Smooth muscle cell (in vitro differentiated cells): ENCODE measurements around the gene PRDM15. TPM values are rescaled to one million over a fixed set of nuclear protein-coding genes. Genes with fewer than 3 reads are reported as not detected.

Source experiments
- DNase-seq: peaks from one replicate; lab custom pipeline; 2025; ENCODE audit not compliant: unreplicated experiment; lab: John Stamatoyannopoulos, UW
- H2AFZ ChIP-seq: fragments of 200-600 bp; sonication (generic); 2 replicates; pipeline ENCODE4 v1.6.0; 2016; ENCODE audit warnings: antibody characterized with exemption, low read depth, mild to moderate bottlenecking
- H3F3A ChIP-seq: fragments of 200-600 bp; sonication (generic); 2 replicates; pipeline ENCODE4 v1.6.0; 2017; ENCODE audit warnings: antibody characterized with exemption, low read depth
- H3K27ac ChIP-seq: fragments of 200-600 bp; sonication (generic); 2 replicates; pipeline ENCODE4 v1.5.1; 2016; ENCODE audit warnings: low read depth, mild to moderate bottlenecking
- H3K27me3 ChIP-seq: fragments of 200-600 bp; sonication (generic); 2 replicates; pipeline ENCODE4 v1.6.1; 2016; ENCODE audit warnings: low read depth, mild to moderate bottlenecking
- H3K36me3 ChIP-seq: fragments of 200-600 bp; sonication (generic); 2 replicates; pipeline ENCODE4 v1.5.1; 2016; ENCODE audit warnings: low read depth
- H3K4me1 ChIP-seq: fragments of 200-600 bp; sonication (generic); 2 replicates; pipeline ENCODE4 v1.5.1; 2016; ENCODE audit warnings: low read depth
- H3K4me2 ChIP-seq: fragments of 200-600 bp; sonication (generic); 2 replicates; pipeline ENCODE4 v1.6.0; 2016; ENCODE audit warnings: mild to moderate bottlenecking
- H3K4me3 ChIP-seq: fragments of 200-600 bp; sonication (generic); 2 replicates; pipeline ENCODE4 v1.5.1; 2016; ENCODE audit warnings: mild to moderate bottlenecking
- H3K79me2 ChIP-seq: fragments of 200-600 bp; sonication (generic); 2 replicates; pipeline ENCODE4 v1.6.0; 2016; ENCODE audit warnings: low read depth, mild to moderate bottlenecking
- H3K9ac ChIP-seq: fragments of 200-600 bp; sonication (generic); 2 replicates; pipeline ENCODE4 v1.6.0; 2016; ENCODE audit warnings: low read depth
- H3K9me3 ChIP-seq: fragments of 200-600 bp; sonication (generic); replicated peaks from 2 replicates; pipeline ENCODE4 v1.5.1; 2016; ENCODE audit warnings: low read depth
- H4K20me1 ChIP-seq: fragments of 200-600 bp; sonication (generic); 2 replicates; pipeline ENCODE4 v1.6.0; 2016; ENCODE audit warnings: low read depth
- WGBS: methylation state at CpG from one replicate; pipeline ENCODE4 v1.1.7; 2016; ENCODE audit warnings: low lambda C conversion rate; 5-methylcytosine and 5-hydroxymethylcytosine counted together
- polyA plus RNA-seq: library from polyadenylated mRNA; unstranded; fragments of >200 nt; fragmentation: Nextera tagmentation; extraction: Ambion mirVana; gene quantifications from 2 replicates; pipeline ENCODE4 v1.2.1, GENCODE V29; 2016
- total RNA-seq: library from RNA; depleted of rRNA; stranded (reverse); fragments of >200 nt; gene quantifications from 2 replicates; pipeline ENCODE4 v1.2.3, GENCODE V29; 2014
- TF ChIP-seq, protein P1 (sequence below): fragments of 200-600 bp; sonication (generic); IDR thresholded peaks from 2 replicates; pipeline ENCODE4 v1.5.1; 2017; ENCODE audit warnings: borderline replicate concordance, mild to moderate bottlenecking, antibody characterized with exemption; ENCODE audit not compliant: insufficient read depth, poor library complexity, severe bottlenecking

Gene PRDM15
- total and polyA plus RNA-seq, 2 experiments from 2014 or later = 2.0 to 6.8 TPM

DNA sequence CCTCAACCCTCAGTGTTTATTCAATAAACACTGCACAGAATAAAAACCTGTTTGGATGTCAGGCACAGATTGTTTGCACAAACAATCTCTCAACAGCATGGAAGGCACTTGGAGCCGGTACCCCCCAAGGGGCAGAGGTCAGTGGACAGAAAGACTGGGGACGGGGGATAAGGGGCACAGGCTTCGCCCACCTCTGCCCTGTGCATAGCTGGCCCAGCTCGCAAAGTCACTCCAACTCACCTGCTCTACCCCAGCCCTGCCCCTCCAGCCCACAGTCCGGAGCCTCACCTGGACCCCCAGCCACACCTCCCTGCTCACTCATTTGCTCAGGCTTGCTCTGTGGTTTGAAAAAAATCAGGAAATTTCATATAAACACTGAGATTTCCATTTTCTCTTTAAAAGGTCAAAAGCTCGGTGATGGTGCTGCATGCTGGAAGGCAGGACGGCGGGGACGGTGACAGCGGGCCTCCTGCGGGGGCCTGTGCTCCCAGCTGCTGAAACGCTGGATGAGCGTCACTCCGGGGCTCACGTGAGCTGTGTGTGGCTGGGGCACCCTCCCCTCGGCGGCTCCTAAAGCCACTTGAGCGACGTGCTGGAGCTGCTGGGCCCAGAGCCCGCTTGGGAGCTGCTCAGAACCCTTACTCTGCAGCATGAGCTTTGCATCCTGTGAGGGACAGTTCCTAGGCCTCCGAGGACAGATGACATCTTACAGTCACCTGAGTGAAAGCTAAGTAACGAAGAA lies 54.5 kb downstream of the PRDM15 start:
- no peak overlapping the region for H3K9ac ChIP-seq
- H3K36me3 ChIP-seq = no peaks in the 10 kb centered on the region
- H3K4me3 ChIP-seq = no peak overlapping the region
- no peaks in the 10 kb centered on the region for H3K4me1 ChIP-seq
- no peak for DNase-seq
- H3K27ac ChIP-seq = no peak overlapping the region
- 91% methylated on average over 22 of the region's 22 CpGs for WGBS
- H3F3A ChIP-seq = peaks cover 6% of the 10 kb centered on the region
- no peak overlapping the region for H3K4me2 ChIP-seq
- no peaks in the 10 kb centered on the region for H3K27me3 ChIP-seq
- no peaks in the 10 kb centered on the region for H3K79me2 ChIP-seq
- no peaks in the 10 kb centered on the region for H3K9me3 ChIP-seq
- TF ChIP-seq, protein P1, sequence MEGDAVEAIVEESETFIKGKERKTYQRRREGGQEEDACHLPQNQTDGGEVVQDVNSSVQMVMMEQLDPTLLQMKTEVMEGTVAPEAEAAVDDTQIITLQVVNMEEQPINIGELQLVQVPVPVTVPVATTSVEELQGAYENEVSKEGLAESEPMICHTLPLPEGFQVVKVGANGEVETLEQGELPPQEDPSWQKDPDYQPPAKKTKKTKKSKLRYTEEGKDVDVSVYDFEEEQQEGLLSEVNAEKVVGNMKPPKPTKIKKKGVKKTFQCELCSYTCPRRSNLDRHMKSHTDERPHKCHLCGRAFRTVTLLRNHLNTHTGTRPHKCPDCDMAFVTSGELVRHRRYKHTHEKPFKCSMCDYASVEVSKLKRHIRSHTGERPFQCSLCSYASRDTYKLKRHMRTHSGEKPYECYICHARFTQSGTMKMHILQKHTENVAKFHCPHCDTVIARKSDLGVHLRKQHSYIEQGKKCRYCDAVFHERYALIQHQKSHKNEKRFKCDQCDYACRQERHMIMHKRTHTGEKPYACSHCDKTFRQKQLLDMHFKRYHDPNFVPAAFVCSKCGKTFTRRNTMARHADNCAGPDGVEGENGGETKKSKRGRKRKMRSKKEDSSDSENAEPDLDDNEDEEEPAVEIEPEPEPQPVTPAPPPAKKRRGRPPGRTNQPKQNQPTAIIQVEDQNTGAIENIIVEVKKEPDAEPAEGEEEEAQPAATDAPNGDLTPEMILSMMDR = no peak
- no peaks in the 10 kb centered on the region for H4K20me1 ChIP-seq
- no peak overlapping the region for H2AFZ ChIP-seq

DNA sequence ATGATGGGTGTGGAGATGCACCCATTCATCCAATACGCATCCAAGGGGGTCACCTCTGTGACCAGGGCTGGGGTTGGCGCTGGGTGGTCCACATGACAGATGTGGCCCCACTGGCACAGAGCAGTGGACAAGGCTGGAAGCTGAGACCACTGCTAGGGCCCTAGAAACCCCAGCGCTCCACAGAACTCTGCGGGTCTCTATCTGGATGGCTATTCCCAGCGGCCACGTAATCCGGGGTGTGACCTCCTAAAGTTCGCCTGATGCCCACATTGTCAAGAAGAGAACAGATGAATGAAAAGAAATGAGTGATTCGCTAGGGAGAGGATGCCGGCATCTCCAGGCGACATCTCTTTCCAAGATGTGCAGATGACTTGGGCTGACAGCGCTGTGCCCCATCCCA lies 55.2 kb downstream of the PRDM15 start:
- WGBS = 92% methylated on average over 12 of the region's 12 CpGs

DNA sequence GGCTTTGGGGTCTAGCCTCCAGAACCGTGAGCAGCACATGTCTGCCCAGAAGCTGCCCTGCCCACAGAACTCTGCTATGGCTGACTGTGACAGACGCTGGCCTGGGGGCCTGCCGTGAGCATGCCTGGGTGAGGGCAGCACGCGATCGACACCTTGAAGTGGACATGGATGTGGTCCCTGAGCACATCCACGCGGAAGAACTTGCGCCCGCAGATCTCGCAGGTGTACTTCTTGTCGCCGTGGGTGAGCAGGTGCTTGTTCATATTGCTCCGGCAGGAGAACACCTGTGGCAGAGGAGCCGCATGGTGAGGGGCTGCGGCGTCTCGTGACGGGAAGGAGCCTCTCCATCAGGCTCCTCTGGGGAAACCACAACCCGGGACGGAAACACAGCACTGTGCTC lies 56.0 kb downstream of the PRDM15 start:
- H3K36me3 ChIP-seq = no peaks in the 10 kb centered on the region
- no peak overlapping the region for H3K27ac ChIP-seq
- no peak overlapping the region for H2AFZ ChIP-seq
- no peaks in the 10 kb centered on the region for H3K9me3 ChIP-seq
- no peak overlapping the region for H3K4me3 ChIP-seq
- TF ChIP-seq, protein P1 = no peak
- H3K27me3 ChIP-seq = no peaks in the 10 kb centered on the region
- no peak for DNase-seq
- no peaks in the 10 kb centered on the region for H3F3A ChIP-seq
- no peaks in the 10 kb centered on the region for H3K79me2 ChIP-seq
- H3K4me1 ChIP-seq = no peaks in the 10 kb centered on the region
- WGBS = 97% methylated on average over 21 of the region's 21 CpGs
- no peak overlapping the region for H3K4me2 ChIP-seq
- no peaks in the 10 kb centered on the region for H4K20me1 ChIP-seq
- H3K9ac ChIP-seq = no peak overlapping the region

More for the DNA sequence above, 55.2 kb downstream of the PRDM15 start:
- no peaks in the 10 kb centered on the region for H3K4me1 ChIP-seq
- no peaks in the 10 kb centered on the region for H3F3A ChIP-seq
- no peaks in the 10 kb centered on the region for H3K79me2 ChIP-seq
- no peaks in the 10 kb centered on the region for H4K20me1 ChIP-seq
- no peak overlapping the region for H2AFZ ChIP-seq
- H3K4me3 ChIP-seq = no peak overlapping the region
- no peaks in the 10 kb centered on the region for H3K27me3 ChIP-seq
- TF ChIP-seq, protein P1 = no peak
- H3K9me3 ChIP-seq = no peaks in the 10 kb centered on the region
- DNase-seq = no peak
- no peak overlapping the region for H3K9ac ChIP-seq
- H3K36me3 ChIP-seq = no peaks in the 10 kb centered on the region
- no peak overlapping the region for H3K4me2 ChIP-seq
- H3K27ac ChIP-seq = no peak overlapping the region
